ENCODE data around the gene CPVL.
A peak's percentile ranks its signal among the peaks of the same experiment; 100 is the strongest.

The CPVL gene

GRCh38 chr7:29185613-29186012 is 39.3 kb upstream of the CPVL start:
- Histone ChIP-seq H3K4me2 (no peak overlapping the region), H3K36me3 (no peaks in the 10 kb centered on the region), H3K9ac (no peak overlapping the region), H3K27ac (no peak overlapping the region), H3K4me1 (no peaks in the 10 kb centered on the region; a peak in 1 of 20 replicates), H4K20me1 (no peaks in the 10 kb centered on the region), H3K9me3 (replicated peaks in 1 of 11) (no peaks in the 10 kb centered on the region), H3K27me3 (peaks cover 0 to 24% (median 0%) of the 10 kb centered on the region in 11 experiments; a peak in 4 of 22 replicates), H3K4me3 (no peak overlapping the region)
- TF ChIP-seq Cebpa-rat (IDR thresholded peaks at IDR 0.05) = no peak

GRCh38 chr7:29184599-29184998 is 38.3 kb upstream of the CPVL start:
- Histone ChIP-seq H4K20me1 (no peaks in the 10 kb centered on the region), H3K4me2 (no peak overlapping the region), H3K4me1 (no peaks in the 10 kb centered on the region; a peak in 1 of 20 replicates), H3K9ac (no peak overlapping the region), H3K36me3 (no peaks in the 10 kb centered on the region), H3K9me3 (replicated peaks in 1 of 11) (no peaks in the 10 kb centered on the region), H3K27me3 (peaks cover 0 to 14% (median 0%) of the 10 kb centered on the region in 11 experiments; a peak in 3 of 22 replicates), H3K4me3 (no peak overlapping the region), H3K27ac (no peak overlapping the region)
- no peak for TF ChIP-seq Cebpa-rat (IDR thresholded peaks at IDR 0.05)

- H3K27ac ChIP-seq = no peak overlapping the region
- H3K27me3 ChIP-seq = 0 out of 22 replicates have a peak, but pooled peaks cover 0 to 2% (median 0%) of the 10 kb centered on the region in 11 experiments
- no peaks in the 10 kb centered on the region for H4K20me1 ChIP-seq
- no peak overlapping the region for H3K9ac ChIP-seq
- no peaks in the 10 kb centered on the region for H3K36me3 ChIP-seq
- H3K4me2 ChIP-seq = peak overlapping the region in 3 of 11 experiments; percentile 6 to 70 (median 58); a peak in 3 of 22 replicates
- H3K4me1 ChIP-seq = peaks cover 0 to 20% (median 4%) of the 10 kb centered on the region in 10 experiments; a peak in 7 of 20 replicates
- H3K9me3 ChIP-seq (replicated peaks in 1 of 11) = peaks cover 0 to 7% (median 0%) of the 10 kb centered on the region in 11 experiments; a peak in 2 of 22 replicates
- H3K4me3 ChIP-seq = no peak overlapping the region
- TF ChIP-seq Cebpa-rat (IDR thresholded peaks at IDR 0.05) = no peak
These were observed 32.8 kb upstream of the CPVL start for GRCh38 chr7:29179115-29179514.

- TF ChIP-seq Cebpa-rat (IDR thresholded peaks at IDR 0.05) = no peak
These were observed 31.7 kb upstream of the CPVL start for GRCh38 chr7:29177963-29178600.

GRCh38 chr7:29173458-29173857 is 27.1 kb upstream of the CPVL start:
- Histone ChIP-seq H3K4me1 (peaks cover 0 to 12% (median 3%) of the 10 kb centered on the region in 10 experiments; a peak in 7 of 20 replicates), H3K9ac (no peak overlapping the region), H3K27me3 (peaks cover 0 to 3% (median 0%) of the 10 kb centered on the region in 11 experiments; a peak in 1 of 22 replicates), H3K9me3 (replicated peaks in 1 of 11) (peaks cover 0 to 7% (median 0%) of the 10 kb centered on the region in 11 experiments; a peak in 2 of 22 replicates), H3K4me3 (no peak overlapping the region), H3K4me2 (no peak overlapping the region), H4K20me1 (no peaks in the 10 kb centered on the region), H3K27ac (no peak overlapping the region), H3K36me3 (no peaks in the 10 kb centered on the region)
- no peak for TF ChIP-seq Cebpa-rat (IDR thresholded peaks at IDR 0.05)

More at GRCh38 chr7:29177963-29178600, 31.7 kb upstream of the CPVL start:
- H4K20me1 ChIP-seq = no peaks in the 10 kb centered on the region
- H3K9me3 ChIP-seq (replicated peaks in 1 of 11) = peaks cover 0 to 7% (median 0%) of the 10 kb centered on the region in 11 experiments; a peak in 2 of 22 replicates
- H3K36me3 ChIP-seq = no peaks in the 10 kb centered on the region
- no peak overlapping the region for H3K4me3 ChIP-seq
- H3K4me1 ChIP-seq = peaks cover 0 to 20% (median 4%) of the 10 kb centered on the region in 10 experiments; a peak in 7 of 20 replicates
- H3K9ac ChIP-seq = no peak overlapping the region
- H3K4me2 ChIP-seq = peak overlapping the region in 5 of 11 experiments; percentile 6 to 70 (median 32); a peak in 11 of 22 replicates
- H3K27me3 ChIP-seq = 0 out of 22 replicates have a peak, but pooled peaks cover 0 to 3% (median 0%) of the 10 kb centered on the region in 11 experiments
- H3K27ac ChIP-seq = peak overlapping the region in 1 of 11 experiments; percentile 32; a peak in 2 of 22 replicates

GRCh38 chr7:29170781-29171180 is 24.4 kb upstream of the CPVL start:
- H3K4me1 ChIP-seq = no peaks in the 10 kb centered on the region
- TF ChIP-seq Cebpa-rat (IDR thresholded peaks at IDR 0.05) = no peak
- no peaks in the 10 kb centered on the region for H3K36me3 ChIP-seq
- H3K9ac ChIP-seq = no peak overlapping the region
- no peak overlapping the region for H3K4me3 ChIP-seq
- H3K27ac ChIP-seq = no peak overlapping the region
- H3K27me3 ChIP-seq = peaks cover 0 to 3% (median 0%) of the 10 kb centered on the region in 11 experiments; a peak in 1 of 22 replicates
- H3K9me3 ChIP-seq (replicated peaks in 1 of 11) = peaks cover 5 to 14% (median 7%) of the 10 kb centered on the region in 11 experiments; a peak in 19 of 22 replicates
- no peaks in the 10 kb centered on the region for H4K20me1 ChIP-seq
- no peak overlapping the region for H3K4me2 ChIP-seq

- TF ChIP-seq Cebpa-rat (IDR thresholded peaks at IDR 0.05) = no peak
- Histone ChIP-seq H3K36me3 (no peaks in the 10 kb centered on the region), H3K4me1 (no peaks in the 10 kb centered on the region), H4K20me1 (no peaks in the 10 kb centered on the region), H3K4me2 (no peak overlapping the region), H3K4me3 (no peak overlapping the region), H3K27me3 (no peaks in the 10 kb centered on the region; a peak in 1 of 22 replicates), H3K9me3 (replicated peaks in 1 of 11) (peaks cover 5 to 13% (median 10%) of the 10 kb centered on the region in 11 experiments; a peak in 19 of 22 replicates), H3K9ac (no peak overlapping the region), H3K27ac (no peak overlapping the region)
These were observed 21.4 kb upstream of the CPVL start for GRCh38 chr7:29167721-29168120.

- Histone ChIP-seq H3K27ac (no peak overlapping the region), H4K20me1 (no peaks in the 10 kb centered on the region), H3K27me3 (no peaks in the 10 kb centered on the region), H3K4me2 (no peak overlapping the region), H3K9me3 (replicated peaks in 1 of 11) (peaks cover 5 to 16% (median 10%) of the 10 kb centered on the region in 11 experiments; a peak in 19 of 22 replicates), H3K4me3 (no peak overlapping the region), H3K9ac (no peak overlapping the region), H3K36me3 (no peaks in the 10 kb centered on the region), H3K4me1 (no peaks in the 10 kb centered on the region)
- TF ChIP-seq Cebpa-rat (IDR thresholded peaks at IDR 0.05) = no peak
These were observed 17.5 kb upstream of the CPVL start for GRCh38 chr7:29163854-29164253.

- Histone ChIP-seq H3K9ac (no peak overlapping the region), H3K36me3 (no peaks in the 10 kb centered on the region), H3K4me2 (no peak overlapping the region), H3K27ac (no peak overlapping the region), H3K27me3 (no peaks in the 10 kb centered on the region), H3K4me3 (no peak overlapping the region), H4K20me1 (no peaks in the 10 kb centered on the region), H3K9me3 (replicated peaks in 1 of 11) (peaks cover 5 to 16% (median 10%) of the 10 kb centered on the region in 11 experiments; a peak in 19 of 22 replicates), H3K4me1 (no peaks in the 10 kb centered on the region)
- TF ChIP-seq Cebpa-rat (IDR thresholded peaks at IDR 0.05) = no peak
These were observed 16.2 kb upstream of the CPVL start for GRCh38 chr7:29162577-29162976.
